Measurements from ENCODE around the gene PLEKHS1.
"Not testable (repeated sequence)": the region's sequence is repeated elsewhere in the genome, so short reads cannot be mapped to it uniquely, and the experiment has no call there.

Gene PLEKHS1

GRCh38 chr10:113802997-113803396 is 51.5 kb downstream of the PLEKHS1 start:
- peak; percentile 77 for DNase-seq

- DNase-seq, result no peak
Observed at GRCh38 chr10:113806503-113806902, 55.0 kb downstream of the PLEKHS1 start.

GRCh38 chr10:113808168-113808567 is 56.7 kb downstream of the PLEKHS1 start:
- DNase-seq, result no peak

- not testable (repeated sequence) for DNase-seq
Observed at GRCh38 chr10:113814700-113815099, 63.2 kb downstream of the PLEKHS1 start.

GRCh38 chr10:113819989-113820388 is 68.5 kb downstream of the PLEKHS1 start:
- DNase-seq, result no peak

GRCh38 chr10:113820507-113820906 is 69.0 kb downstream of the PLEKHS1 start:
- no peak for DNase-seq

- DNase-seq, result not testable (repeated sequence)
Observed at GRCh38 chr10:113821306-113821705, 69.8 kb downstream of the PLEKHS1 start.

GRCh38 chr10:113822174-113822573 is 70.7 kb downstream of the PLEKHS1 start:
- no peak for DNase-seq

GRCh38 chr10:113823389-113823788 is 71.9 kb downstream of the PLEKHS1 start:
- no peak for DNase-seq

- DNase-seq, result no peak
Observed at GRCh38 chr10:113825791-113826190, 74.3 kb downstream of the PLEKHS1 start.

GRCh38 chr10:113828567-113828966 is 77.1 kb downstream of the PLEKHS1 start:
- DNase-seq, result not testable (repeated sequence)

Data from hematopoietic multipotent progenitor cell treated with erythropoietin and hydrocortisone succinate and interleukin-3 and kit ligand, for 4 days (in vitro differentiated cells).